Prostate gland (tissue), 2 donors: ENCODE data around the gene ISY1. TPM values are rescaled to one million over a fixed set of nuclear protein-coding genes. Genes with fewer than 3 reads are reported as not detected.

ENCODE experiments used
- DNase-seq: peaks from one replicate; pipeline ENCODE4 v3.0.0-alpha.2; 2019; ENCODE audit warnings: low spot score
- H3K27ac ChIP-seq, 2 donors: fragments of 200-600 bp; sonication (generic); 2 replicates each; pipeline ENCODE4 v1.5.1; 2017 to 2019
- H3K27me3 ChIP-seq: fragments of 200-600 bp; sonication (generic); replicated peaks from 2 replicates; pipeline ENCODE4 v1.5.1; 2019; ENCODE audit not compliant: insufficient read depth
- H3K36me3 ChIP-seq, 2 donors: fragments of 200-600 bp; sonication (generic); 1 replicate in 1 of 2; 2 replicates in 1 of 2; pipeline versions ENCODE4 v1.5.1 to v1.8.1; 2017 to 2019
- H3K4me1 ChIP-seq: fragments of 200-600 bp; sonication (generic); replicated peaks from 2 replicates; pipeline ENCODE4 v1.5.1; 2019
- H3K4me3 ChIP-seq, 2 donors: fragments of 200-600 bp; sonication (generic); 2 replicates each; pipeline ENCODE4 v1.5.1; 2017 to 2019
- H3K9me3 ChIP-seq: fragments of 200-600 bp; sonication (generic); 2 replicates; pipeline ENCODE4 v1.5.1; 2017
- CTCF ChIP-seq, 4 experiments: fragments of 200-600 bp in 2 of 4; fragments of 450-650 bp in 2 of 4; sonication (generic) in 2 of 4; IDR thresholded peaks; 1 replicate in 3 of 4; 2 replicates in 1 of 4; pipeline ENCODE4 v1.5.1; 2016 to 2019; ENCODE audit warnings: antibody characterized with exemption in 4 of 4, mild to moderate bottlenecking in 2 of 4, moderate library complexity in 2 of 4
- POLR2A ChIP-seq: fragments of 450-650 bp; IDR thresholded peaks from one replicate; pipeline ENCODE4 v1.6.1; 2016; ENCODE audit warnings: antibody characterized with exemption, mild to moderate bottlenecking
- POLR2AphosphoS5 ChIP-seq: sonication (generic); formaldehyde crosslinking; IDR thresholded peaks from one replicate; pipeline ENCODE4 v1.6.1; 2017; ENCODE audit warnings: antibody characterized with exemption
- WGBS: methylation state at CpG from one replicate; pipeline ENCODE4 v1.1.5; 2018; 5-methylcytosine and 5-hydroxymethylcytosine counted together
- intact Hi-C: fragments of 100-400 bp; cut with DNase I; formaldehyde crosslinking; loops from one replicate; pipeline ENCODE4 v1.14.2; 2022
- total RNA-seq, 2 donors: library from RNA; depleted of rRNA; stranded (reverse); fragments of >200 nt; gene quantifications; one replicate each; pipeline ENCODE4 v1.1.0, GENCODE V29; 2016

Gene ISY1
- total RNA-seq: 10 to 100 TPM; 22.3 to 29.1 TPM

DNA sequence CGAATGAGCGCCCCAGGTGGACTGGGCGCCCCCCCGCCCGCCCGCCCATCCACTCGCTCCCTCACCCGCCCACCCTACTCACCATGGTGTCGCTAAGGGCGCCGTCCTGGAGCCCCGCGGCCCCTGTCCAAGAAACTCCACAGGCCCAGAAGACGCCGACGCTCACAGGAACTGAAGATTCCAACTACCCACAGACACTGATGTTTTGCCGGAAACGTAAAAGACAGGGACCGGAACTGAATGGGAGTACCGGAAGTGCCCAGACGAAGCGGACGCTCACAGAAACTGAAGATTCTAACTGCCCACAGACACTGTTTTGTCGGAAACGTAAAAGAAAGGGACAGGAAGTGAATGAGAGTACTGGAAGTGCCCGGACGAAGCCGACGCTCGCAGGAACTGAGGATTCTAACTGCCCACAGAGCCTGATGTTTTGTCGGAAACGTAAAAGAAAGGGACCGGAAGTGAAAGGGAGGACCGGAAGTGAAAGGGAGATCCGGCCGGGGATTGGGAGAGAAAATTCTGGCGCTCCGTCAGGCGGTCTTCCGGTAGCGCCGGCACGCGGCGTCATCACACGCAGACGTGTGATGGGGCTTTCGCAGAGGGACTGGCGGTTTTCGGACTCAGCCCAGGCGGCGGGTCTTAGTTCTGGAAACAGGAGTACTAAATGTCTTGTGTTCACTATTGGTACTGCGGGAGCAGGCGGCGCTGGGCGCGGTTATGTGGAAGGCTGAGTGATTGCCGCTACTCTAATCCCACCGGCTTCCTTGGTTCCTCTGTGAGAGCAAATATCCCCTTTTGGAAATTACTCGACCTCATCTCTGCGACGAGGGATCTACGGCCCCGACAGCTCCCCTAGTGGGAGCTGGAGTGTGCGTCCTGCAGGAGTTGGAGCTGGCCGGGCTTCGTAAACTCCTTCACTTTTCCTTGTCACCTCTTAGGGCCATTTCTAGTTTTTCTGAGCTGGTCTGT, at the start of gene ISY1:
TSS of gene ISY1 (minus strand) at position 173 of the 969 bp plus-strand sequence. CDS start at position 85, 88 bp downstream.
- Histone ChIP-seq H3K27ac (peak within 1 kb of the TSS; percentile 94 to 96), H3K36me3 (peaks cover 0 to 1% of the 10 kb centered on the region in 2 donors), H3K4me1 (peaks cover 7% of the 10 kb centered on the region), H3K27me3 (no peaks in the 10 kb centered on the region), H3K4me3 (peak within 1 kb of the TSS; percentile 62 to 80), H3K9me3 (no peaks in the 10 kb centered on the region)
- TF ChIP-seq POLR2AphosphoS5 (peak; percentile 90), POLR2A (peak; percentile 51), CTCF (IDR thresholded peaks at IDR 0.05) (peak; percentile 28 to 66 (median 54))
- intact Hi-C loops: no loop called here
- peak; percentile 89 for DNase-seq
- WGBS: under 1% methylated on average over 63 of the region's 67 CpGs

- Histone ChIP-seq H3K4me3 (no peak overlapping the region), H3K27ac (peak overlapping the region; percentile 56 to 63), H3K36me3 (no peaks in the 10 kb centered on the region), H3K9me3 (no peaks in the 10 kb centered on the region), H3K4me1 (no peaks in the 10 kb centered on the region), H3K27me3 (no peaks in the 10 kb centered on the region)
- intact Hi-C loops: no loop called here
- TF ChIP-seq POLR2A: no peak
- TF ChIP-seq POLR2AphosphoS5: peak; percentile 60
- 11% methylated on average over 4 of the region's 4 CpGs for WGBS
- DNase-seq: no peak
Measured at GRCh38 chr3:129207479-129207878, 46.6 kb upstream of the ISY1 start.

- Histone ChIP-seq H3K4me1 (no peaks in the 10 kb centered on the region), H3K9me3 (no peaks in the 10 kb centered on the region), H3K36me3 (no peaks in the 10 kb centered on the region), H3K4me3 (no peak overlapping the region), H3K27me3 (no peaks in the 10 kb centered on the region), H3K27ac (peak overlapping the region; percentile 6 to 23)
- TF ChIP-seq POLR2AphosphoS5: no peak
- TF ChIP-seq POLR2A: no peak
- TF ChIP-seq CTCF (IDR thresholded peaks at IDR 0.05): no peak
- intact Hi-C loops: no loop called here
- DNase-seq: no peak
- 78% methylated on average over 8 of the region's 8 CpGs for WGBS
Measured at GRCh38 chr3:129205109-129205832, 44.4 kb upstream of the ISY1 start.

GRCh38 chr3:129204473-129204872, 43.6 kb upstream of the ISY1 start:
- no peaks in the 10 kb centered on the region for H3K4me1 ChIP-seq
- H3K9me3 ChIP-seq: no peaks in the 10 kb centered on the region
- WGBS: 58% methylated on average over 2 of the region's 2 CpGs
- H3K27me3 ChIP-seq: no peaks in the 10 kb centered on the region
- TF ChIP-seq POLR2A: no peak
- TF ChIP-seq CTCF (IDR thresholded peaks at IDR 0.05): no peak
- no peak for TF ChIP-seq POLR2AphosphoS5
- H3K4me3 ChIP-seq: no peak overlapping the region
- intact Hi-C loops: no loop called here
- H3K36me3 ChIP-seq: no peaks in the 10 kb centered on the region
- H3K27ac ChIP-seq: no peak overlapping the region
- DNase-seq: no peak

- intact Hi-C loops: no loop called here
- 77% methylated on average over 8 of the region's 8 CpGs for WGBS
Measured at GRCh38 chr3:129199366-129199765, 38.5 kb upstream of the ISY1 start.

More at GRCh38 chr3:129199366-129199765, 38.5 kb upstream of the ISY1 start:
- no peak for TF ChIP-seq CTCF (IDR thresholded peaks at IDR 0.05)
- no peak for TF ChIP-seq POLR2AphosphoS5
- TF ChIP-seq POLR2A: no peak
- no peak for DNase-seq
- no peaks in the 10 kb centered on the region for H3K27me3 ChIP-seq
- H3K27ac ChIP-seq: no peak overlapping the region
- H3K36me3 ChIP-seq: no peaks in the 10 kb centered on the region
- H3K4me1 ChIP-seq: peaks cover 7% of the 10 kb centered on the region
- no peak overlapping the region for H3K4me3 ChIP-seq
- no peaks in the 10 kb centered on the region for H3K9me3 ChIP-seq
